Mesenteric fat pad (tissue), 1 donor: ENCODE measurements around the gene LRRC56. TPM values are rescaled to one million over a fixed set of nuclear protein-coding genes. Genes with fewer than 3 reads are reported as not detected.
A peak's percentile ranks its signal among the peaks of the same experiment; 100 is the strongest.
"Not testable (repeated sequence)": the region's sequence is repeated elsewhere in the genome, so short reads cannot be mapped to it uniquely, and the experiment has no call there.

Experiments
- DNase-seq: peaks from one replicate; pipeline ENCODE4 v3.0.0-alpha.2; 2020; ENCODE audit warnings: low spot score
- total RNA-seq: library from RNA; stranded (reverse); fragmentation: NEBNext Ultra II Directional; extraction: Animal tissue kit (Norgen Biotek cat#: 25700); gene quantifications from one replicate; pipeline ENCODE4 v1.2.1, GENCODE V29; 2021
- donor health status: DM: yes; HTN: yes; CAD: no.

LRRC56 gene
- total RNA-seq, 1 donor from 2014 or later = 0.71 TPM

DNA sequence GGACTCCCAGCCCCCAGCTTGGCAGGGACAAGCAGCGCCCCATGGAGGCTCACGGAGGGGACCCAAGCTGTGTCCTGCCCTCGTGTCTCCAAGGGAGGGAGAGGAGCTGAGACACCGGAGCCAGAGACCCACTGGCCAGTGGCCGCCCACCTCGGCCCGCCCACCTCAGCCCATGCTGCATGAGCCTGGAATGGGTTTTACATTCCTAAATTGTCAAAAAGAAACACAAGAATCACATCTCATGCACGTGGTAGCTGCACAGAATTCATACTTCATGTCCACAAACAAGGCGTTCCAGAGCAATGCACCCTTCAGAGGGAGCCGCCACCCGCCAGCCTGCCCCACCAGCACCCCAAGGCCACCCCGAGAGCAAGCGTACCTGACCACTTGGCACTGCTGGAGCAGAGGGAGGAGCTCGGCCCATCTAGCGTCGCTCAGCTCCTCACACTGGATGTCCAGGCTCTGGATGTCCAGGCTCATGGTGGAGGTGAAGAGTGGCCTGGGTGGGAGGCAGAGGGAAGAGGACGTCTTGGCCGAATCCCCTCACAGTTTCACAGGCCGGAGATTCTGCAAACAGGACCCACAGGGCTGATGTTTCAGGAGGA lies 35.5 kb upstream of the LRRC56 start:
- no peak for DNase-seq

DNA sequence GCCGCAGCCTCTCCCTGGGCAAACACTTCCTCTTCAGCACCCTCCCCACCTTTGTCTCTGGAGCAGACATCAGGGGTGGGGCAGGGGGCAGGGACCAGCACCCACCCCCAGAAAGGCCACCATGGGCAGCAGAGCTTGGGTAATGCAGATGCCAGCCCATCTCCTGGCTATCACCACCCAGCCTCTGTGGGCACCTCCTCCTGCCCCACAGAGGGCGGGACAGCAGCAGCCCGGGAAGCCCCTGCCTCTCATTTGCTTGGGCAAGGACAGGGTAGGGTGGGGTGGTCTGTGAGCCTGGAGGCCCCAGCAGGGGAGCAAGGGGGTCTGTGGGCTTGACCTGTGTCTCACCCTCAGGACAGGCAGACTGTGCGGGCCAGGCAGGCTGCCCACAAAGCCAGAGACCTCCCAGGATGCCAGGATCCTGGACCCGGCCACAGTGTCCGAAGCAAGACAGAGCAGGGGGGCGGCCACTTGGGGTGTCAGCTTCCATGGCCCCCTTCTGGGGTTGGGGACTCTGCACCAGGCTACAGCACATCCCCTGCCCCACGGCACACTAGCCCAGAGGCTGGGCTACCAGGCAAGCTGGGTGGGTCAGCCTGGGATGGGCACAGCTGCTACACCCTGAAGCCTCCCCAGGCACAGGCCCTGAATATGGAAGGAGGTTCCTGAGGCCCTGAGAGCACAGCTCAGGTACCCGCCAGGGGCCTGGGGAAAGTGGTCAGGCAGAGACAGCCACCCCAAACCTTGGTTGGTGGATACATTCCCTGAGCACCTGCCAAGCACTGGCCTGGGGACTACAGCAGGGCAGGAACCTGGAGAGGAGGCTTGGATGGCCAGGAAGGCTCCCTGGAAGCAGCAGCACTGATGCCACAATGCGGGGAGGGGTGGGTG lies 34.8 kb upstream of the LRRC56 start:
- no peak for DNase-seq

DNA sequence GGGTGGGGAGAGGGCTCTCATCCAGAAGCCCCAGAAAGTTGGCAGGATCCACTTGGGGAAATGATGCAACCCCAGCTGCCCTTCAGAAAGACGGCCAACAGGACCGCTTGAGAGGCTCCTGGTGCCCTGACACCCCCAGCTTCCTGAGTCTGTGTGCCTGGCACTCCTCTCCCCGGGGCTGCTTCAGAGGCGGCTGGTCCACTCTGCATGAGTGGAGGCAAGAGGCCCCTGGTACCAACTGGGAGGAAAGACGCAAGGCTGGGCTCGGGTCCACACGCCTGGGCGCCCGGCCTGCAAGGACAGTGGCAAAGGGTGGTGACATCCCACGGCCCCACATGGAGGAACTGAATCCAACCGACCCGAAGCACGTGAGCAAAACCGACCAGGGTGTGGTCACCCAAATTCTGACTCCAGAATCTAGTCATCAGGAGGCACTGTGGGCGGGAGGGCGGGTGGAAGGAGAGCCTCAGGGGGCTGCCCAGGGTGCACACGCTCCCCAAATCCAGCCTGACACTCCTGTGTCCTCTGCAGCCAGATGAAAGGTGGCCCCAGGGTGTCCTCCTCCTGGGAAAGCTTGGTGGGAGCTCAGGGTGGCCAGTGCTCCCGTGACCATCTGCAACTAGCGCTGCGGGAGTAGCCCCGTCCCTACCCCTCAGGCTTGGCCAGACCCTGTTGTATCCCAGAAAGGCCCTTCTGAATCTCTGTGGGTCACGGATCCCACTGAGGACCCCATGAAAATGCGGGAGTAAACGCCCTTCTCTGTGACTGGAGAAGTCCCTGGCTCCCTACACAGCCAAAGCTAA lies 33.9 kb upstream of the LRRC56 start:
- peak; percentile 89 for DNase-seq

DNA sequence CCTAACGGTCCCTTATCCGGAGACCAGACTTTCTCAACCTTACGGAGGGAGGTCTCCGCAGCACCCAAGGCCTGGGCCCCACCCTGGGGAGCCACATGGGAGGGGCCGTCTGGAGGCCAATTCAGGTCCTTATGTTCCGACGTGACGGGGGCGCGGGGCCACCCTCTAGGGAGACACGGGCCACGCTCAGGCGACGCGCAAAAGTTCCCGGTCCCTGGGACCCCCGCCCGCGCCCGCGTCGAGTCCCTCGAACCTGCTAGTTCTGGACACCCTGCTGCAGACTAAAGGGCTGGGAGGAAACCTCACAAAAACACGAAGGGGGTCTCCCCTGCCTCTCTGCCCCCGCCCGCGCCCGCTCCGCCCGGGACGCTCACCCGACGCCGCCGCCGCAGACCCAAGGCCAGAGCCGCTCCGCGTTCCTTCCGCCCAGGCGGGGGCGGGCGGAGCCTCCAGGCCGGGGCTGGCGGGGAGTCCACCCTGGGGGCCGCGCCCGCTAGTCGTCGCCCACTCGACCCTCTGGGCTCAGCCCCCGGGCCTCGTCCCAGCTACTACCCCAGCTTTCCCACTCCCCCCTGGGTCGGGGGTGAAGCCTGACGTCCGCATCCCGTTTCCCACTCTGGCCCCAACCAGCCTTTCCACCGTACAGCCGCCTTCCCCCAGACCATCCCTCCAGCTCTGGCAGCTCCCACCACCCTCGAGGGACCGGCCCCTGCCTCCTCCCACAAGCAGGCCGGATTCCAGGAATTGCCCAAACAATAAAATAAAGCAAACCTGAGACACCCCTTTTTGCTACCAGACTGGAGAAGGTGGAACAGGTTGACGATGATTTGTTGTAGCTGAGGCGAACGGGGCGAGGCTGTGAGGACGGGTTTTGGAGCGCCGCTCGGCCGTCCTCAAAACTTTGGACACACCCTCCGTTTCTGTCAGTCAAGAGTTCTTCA lies 33.0 kb upstream of the LRRC56 start:
- DNase-seq = peak; percentile 90

DNA sequence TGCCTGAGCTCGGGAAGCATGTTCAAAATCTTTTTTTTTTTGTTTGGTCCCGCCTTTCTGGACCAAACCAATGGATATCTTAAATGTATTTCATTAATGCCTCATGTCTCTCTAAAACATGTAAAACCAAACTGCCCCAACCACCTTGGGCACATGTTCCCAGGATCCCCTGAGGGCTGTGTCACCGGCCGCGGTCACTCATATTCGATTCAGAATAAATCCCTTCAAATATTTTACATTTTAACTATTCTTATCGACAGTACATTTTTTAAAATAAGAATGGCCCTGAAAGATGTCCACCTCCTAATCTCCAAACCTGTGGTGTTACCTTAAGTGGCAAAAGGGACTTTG lies 32.4 kb upstream of the LRRC56 start:
- no peak for DNase-seq

DNA sequence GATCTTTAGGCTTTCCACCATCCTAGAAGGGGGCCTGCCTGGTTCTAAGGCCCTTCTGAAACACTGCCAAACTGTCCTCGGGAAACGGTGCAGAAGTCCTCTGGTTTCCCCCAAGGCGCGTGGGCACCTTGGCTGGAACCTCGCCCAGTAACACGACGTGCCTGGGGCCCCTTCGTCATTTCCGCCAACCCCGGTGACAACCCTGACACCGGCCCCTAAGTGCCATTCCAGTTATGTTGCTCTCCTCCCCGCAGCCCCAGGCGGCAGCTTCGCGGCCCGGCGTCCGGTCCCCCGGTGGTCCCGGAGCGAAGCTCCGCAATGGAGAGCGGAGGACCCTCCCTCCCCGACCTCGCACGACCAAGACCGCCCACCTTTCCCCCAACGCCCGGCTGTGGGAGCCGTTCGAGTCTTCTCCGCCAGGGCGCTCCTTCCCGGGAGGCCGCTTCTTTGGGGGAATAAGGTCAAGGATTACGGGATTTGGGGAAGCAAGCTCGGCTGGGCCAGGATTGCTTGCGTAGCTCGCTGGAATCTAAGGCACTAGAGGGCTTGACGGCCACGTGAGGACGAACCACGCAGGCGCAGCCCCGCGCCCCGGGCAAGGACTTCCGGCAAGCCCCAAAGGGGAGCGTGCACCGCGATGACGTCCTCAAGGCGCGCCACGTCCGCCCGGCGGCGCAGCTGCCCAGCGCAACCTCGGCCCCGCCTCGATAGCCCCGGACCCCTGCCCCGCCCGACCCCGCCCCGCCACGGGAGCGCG lies 30.9 kb upstream of the LRRC56 start:
- peak; percentile 100 for DNase-seq

DNA sequence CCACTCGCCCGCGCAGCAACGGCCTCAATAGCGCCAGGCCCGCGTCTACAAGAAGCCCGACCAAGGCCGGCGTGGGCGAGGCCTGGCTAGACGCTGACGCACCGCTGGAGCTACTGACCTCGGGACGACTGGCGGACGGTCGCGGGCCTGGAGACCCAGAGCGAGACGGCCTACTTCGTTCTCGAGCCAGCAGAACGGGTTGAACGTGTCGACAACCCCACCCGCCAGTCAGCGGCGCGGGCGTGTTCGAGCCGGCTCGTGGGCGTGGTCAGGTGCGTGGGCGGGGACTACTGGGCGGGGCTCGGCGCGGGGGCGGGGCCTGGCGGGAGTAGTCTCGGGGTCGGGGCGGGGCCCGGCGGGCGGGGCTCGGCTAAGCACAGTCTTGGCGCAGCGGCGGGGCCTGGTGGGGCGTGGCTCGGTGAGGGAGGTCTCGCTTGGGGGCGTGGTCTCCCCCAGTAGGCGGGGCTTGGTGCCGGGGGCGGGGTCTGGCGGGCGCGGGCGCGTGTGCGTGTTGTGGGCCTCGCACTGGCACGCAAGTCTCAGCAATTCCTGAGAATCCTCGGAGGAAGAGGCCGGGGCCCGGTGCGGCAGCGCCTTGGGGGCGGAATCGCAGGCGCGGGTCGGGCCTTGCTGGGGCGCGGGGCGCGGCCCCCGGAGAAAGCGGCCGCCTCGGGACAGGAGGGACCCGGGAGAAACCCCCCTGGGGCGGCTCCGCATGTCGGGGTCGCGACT lies 30.2 kb upstream of the LRRC56 start, which contains the start of gene RNH1:
Gene RNH1 (minus strand): TSS at position 248 of the 732 bp plus-strand sequence. CDS start 5,080 bp downstream, outside the sequence.
- DNase-seq = peak; percentile 100

DNA sequence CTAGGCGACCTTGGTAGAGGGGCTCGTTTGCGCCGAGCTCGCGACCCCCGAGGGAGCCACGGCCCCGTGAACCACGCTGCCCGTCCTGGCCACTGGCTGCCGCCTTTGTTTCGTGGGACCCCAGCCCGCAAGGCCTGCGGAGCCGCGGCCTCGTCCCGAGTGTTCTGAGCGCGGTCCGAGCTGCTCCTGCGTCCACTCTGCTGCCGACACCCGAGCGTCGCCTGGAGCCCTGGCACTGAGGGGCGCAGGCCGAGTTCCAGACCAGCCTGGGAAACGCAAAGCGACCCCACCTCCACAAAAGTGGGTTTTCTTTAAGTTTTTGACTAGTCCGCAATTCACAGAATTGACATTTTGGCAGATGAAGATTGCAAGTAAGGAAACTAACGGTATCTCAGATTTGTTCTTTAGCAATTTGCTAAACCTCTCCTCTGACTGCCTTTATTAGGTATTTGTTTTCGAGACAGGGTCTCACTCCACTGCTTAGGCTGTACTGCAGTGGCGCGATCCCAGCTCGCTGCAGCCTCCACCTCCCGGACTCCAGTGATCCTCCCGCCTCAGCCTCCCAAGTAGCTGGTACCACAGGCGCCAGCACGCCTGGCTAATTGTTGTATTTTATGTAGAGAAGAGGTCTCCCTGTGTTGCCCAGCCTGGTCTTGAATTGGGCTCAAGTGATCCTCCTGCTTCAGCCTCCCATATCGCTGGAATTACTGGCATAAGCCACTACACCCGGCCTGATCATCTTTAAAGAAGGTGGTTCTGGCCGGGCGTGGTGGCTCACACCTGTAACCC lies 29.4 kb upstream of the LRRC56 start:
- no peak for DNase-seq

DNA sequence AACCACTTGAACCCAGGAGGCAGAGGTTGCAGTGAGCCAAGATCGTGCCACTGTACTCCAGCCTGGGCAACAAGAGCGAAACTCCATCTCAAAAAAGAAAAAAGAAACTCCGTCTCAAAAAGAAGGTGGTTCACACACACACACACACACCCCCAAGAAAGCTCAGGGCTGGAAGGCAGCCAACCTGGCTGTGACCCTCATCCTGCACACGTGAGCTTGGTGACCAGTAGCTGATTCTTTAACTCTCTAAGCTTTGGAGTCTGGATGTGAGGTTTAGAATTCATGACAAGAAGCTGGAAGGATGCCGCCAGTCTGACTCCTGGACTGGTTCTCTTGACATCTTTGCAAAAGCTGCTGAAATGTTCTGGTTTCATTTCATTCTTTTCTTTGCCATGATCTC lies 28.4 kb upstream of the LRRC56 start:
- DNase-seq = no peak

DNA sequence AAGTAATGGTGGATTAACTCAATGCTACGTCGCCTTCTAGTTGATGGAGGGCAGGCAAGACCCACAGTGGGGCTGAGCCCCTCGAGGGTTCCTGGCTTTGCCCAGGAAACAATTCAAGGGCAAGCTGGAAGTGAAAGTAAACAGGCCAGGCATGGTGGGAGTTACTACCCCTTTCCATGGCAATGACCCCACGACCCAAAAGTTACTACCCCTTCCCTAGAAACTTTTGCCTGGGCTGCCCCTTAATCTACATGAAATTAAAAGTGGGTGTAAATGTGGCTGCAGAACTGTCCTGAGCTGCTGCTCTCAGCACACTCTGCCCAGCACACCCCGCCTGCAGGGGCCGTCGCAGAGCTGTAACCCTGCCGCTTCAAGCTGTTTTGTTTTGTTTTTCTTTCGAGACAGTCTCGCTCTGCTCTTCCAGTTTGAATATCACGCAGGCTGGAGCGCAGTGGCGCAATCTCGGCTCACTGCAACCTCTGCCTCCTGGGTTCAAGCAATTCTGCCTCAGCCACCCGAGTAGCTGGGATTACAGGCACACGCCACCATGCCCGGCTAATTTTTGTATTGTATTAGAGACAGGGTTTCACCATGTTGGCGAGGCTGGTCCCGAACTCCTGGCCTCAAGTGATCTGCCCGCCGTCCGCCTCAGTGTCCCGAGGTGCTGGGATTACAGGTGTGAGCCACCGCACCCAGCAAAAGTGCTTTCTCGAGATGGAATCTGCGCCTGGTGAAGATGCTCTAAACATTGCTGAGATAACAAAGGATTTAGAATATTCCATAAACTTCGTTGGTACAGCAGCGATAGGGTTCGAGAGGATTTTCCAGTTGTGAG lies 24.3 kb upstream of the LRRC56 start:
- no peak for DNase-seq

DNA sequence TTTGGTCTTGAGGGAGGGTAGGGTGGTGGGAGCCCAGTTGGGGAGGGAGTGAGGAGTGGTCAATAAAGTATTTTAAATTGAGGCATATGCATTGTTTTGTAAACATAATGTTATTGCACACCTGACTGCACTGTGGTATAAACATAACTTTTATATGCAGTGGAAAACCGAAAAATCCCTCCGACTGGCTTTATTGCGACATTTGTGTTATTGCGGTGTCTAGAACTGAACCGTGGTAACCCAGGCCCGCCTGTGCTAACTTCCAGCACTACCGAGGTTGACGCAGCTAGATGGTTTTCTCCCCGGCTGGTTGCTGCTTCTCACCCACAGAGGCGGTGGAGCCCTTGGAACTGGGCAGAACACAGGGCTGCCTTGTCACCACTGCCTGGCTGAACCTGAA lies 22.7 kb upstream of the LRRC56 start:
- DNase-seq = no peak

DNA sequence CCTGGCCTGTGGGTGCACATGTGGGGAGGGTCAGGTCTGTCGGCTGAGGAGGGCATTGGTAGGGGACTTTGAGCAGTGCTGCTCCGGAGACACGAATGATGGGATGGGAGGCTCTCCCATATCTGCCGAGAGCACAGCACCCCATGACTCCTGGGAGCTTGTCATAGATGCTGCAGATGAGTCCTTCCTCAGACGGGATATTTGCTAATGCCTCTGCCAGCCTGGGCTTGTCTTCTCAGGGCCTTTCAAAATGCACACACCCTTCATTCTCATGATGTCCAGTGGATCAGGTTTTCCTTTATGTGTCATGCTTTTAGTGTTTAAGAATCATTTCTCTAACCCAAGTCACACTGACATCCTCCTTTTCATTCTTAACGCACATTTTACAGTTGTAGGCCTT lies 22.2 kb upstream of the LRRC56 start:
- DNase-seq = no peak

DNA sequence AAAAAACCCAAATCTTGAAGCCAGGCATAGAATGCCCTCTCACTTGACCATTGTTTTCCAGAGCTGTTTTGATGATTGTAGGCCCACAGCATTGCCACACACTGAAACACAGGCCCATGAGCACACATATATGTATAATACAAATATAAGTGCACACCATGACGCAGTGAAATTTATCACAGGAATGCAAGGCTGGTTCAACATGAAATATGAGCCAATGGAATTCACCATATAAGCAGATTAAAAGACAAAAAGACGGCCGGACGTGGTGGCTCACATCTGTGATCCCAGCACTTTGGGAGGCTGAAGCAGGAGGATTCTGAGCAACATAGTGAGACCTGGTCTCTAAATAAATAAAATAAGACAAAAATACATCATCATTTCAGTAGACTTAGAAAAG lies 20.9 kb upstream of the LRRC56 start:
- DNase-seq = no peak

DNA sequence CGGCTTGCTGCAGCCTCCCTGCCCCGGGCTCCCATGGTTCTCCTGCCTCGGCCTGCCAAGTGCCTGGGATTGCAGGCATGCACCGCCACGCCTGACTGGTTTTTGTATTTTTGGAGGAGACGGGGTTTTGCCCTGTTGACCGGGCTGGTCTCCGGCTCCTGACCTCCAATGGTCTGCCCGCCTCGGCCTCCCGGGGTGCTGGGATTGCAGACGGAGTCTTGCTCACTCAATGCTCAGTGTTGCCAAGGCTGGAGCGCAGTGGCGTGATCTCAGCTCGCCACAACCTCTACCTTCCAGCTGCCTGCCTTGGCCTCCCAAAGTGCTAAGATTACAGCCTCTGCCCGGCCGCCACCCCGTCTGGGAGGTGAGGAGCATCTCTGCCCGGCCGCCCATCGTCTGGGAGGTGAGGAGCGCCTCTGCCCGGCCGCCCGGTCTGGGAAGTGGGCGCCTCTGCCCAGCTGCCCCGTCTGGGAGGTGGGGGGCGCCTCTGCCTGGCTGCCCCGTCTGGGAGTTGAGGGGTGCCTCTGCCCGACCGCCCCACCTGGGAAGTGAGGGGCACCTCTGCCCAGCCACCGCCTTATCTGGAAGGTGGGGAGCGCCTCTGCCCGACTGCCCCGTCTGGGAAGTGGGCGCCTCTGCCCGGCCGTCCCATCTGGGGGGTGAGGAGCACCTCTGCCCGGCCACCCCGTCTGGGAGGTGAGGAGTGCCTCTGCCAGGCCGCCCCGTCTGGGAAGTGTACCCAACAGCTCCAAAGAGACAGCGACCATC lies 20.2 kb upstream of the LRRC56 start:
- DNase-seq = not testable (repeated sequence)

DNA sequence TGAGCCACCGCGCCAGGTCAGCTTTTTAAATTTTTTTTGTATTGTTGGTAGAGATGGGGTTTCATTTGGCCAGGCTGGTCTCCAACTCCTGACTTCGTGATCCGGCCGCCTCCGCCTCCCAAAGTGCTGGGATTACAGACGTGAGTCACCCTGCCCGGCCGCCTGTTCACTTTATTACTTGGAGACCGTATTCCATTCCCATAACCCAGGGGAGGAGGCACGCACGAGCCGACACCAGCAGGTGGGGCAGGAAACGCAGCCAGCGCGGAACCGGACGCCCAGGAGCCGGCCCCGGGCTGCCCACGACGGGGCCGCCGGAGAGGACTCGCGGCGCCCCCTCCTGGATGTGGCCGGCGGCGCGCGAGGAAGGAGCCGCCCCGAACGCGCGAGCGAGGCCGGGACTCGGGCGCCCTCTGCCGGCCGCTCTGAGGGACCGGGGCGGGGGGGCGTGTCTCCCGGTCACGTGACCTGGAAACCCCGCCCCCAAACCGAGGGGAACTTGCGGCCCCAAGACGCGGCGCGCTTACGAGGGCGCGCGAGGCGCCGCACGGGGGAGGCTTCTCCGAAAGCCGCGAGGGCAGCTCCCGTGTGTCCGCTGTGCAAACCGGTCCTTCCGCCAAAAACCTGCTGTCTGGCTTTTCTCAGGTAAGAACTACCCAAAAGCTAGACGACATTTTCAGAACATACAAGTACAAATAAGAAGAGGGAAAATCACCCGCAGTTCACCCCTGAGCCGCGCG lies 18.7 kb upstream of the LRRC56 start:
- DNase-seq = peak; percentile 96
